ENCODE measurements around the gene BRINP3. TPM values are rescaled to one million over a fixed set of nuclear protein-coding genes. Genes with fewer than 3 reads are reported as not detected.

Gene BRINP3
- total RNA-seq, 1 experiment from 2014 or later, result not detected

- Histone ChIP-seq H3K9me3 (ENCODE audit: control insufficient read depth, low read depth, low read length) (no peaks in the 10 kb centered on the region), H2AFZ (ENCODE audit: low read length) (no peak overlapping the region), H3K79me2 (ENCODE audit: insufficient read depth, low read length) (no peaks in the 10 kb centered on the region), H3T11ph (ENCODE audit: low read length) (no peak overlapping the region), H3K27me3 (ENCODE audit: insufficient read depth, low read length) (no peaks in the 10 kb centered on the region), H3K14ac (ENCODE audit: insufficient read depth, low read length) (no peak overlapping the region), H2BK12ac (ENCODE audit: insufficient read length, low read depth, low read length) (no peak overlapping the region), H3K56ac (ENCODE audit: insufficient read length, low read depth, low read length) (no peak overlapping the region), H4K5ac (ENCODE audit: insufficient read length, low read depth, low read length) (no peak overlapping the region), H3K4ac (ENCODE audit: low read depth, low read length) (no peak overlapping the region), H2AK5ac (ENCODE audit: insufficient read length, low read length) (no peak overlapping the region), H3K4me2 (ENCODE audit: insufficient read depth, insufficient read length, low read length) (no peak overlapping the region), H2BK120ac (ENCODE audit: low read depth, low read length, poor library complexity, severe bottlenecking) (no peak overlapping the region), H2BK20ac (ENCODE audit: low read depth, low read length, poor library complexity, severe bottlenecking) (no peak overlapping the region), H4K91ac (ENCODE audit: insufficient read length, low read depth, low read length) (no peak overlapping the region), H3K18ac (ENCODE audit: insufficient read length, low read depth, low read length) (no peak overlapping the region), H2BK5ac (ENCODE audit: insufficient read length, low read length) (no peak overlapping the region), H3K9ac (ENCODE audit: extremely low read depth, insufficient read length, low read length) (no peak overlapping the region), H3K23me2 (ENCODE audit: insufficient read length, low read depth, low read length, poor library complexity, severe bottlenecking) (no peaks in the 10 kb centered on the region), H4K20me1 (ENCODE audit: control insufficient read depth, insufficient read depth, insufficient read length) (no peaks in the 10 kb centered on the region), H3K27ac (ENCODE audit: insufficient read length, low read depth, low read length) (no peak overlapping the region), H2BK15ac (ENCODE audit: low read depth, low read length) (no peak overlapping the region), H4K8ac (replicated peaks; ENCODE audit: insufficient read length, low read depth, low read length) (no peak overlapping the region), H3K4me1 (ENCODE audit: insufficient read depth, low read length) (no peaks in the 10 kb centered on the region), H3K79me1 (ENCODE audit: insufficient read depth, low read depth, low read length, poor library complexity, severe bottlenecking) (no peaks in the 10 kb centered on the region), H3K23ac (ENCODE audit: insufficient read length, low read depth, low read length) (no peak overlapping the region)
- DNase-seq, result no peak
- no peaks in the 10 kb centered on the region for H3K9me3 Mint-ChIP-seq
- no peaks in the 10 kb centered on the region; a peak in 1 of 4 replicates for H3K4me1 Mint-ChIP-seq
- H3K4me3 Mint-ChIP-seq, result no peak overlapping the region
- no CpG with 5 or more reads among the region's 1 CpG for WGBS (ENCODE audit: extremely low coverage, insufficient read length, low lambda C conversion rate)
- no peak for TF ChIP-seq CTCF (conservative IDR thresholded peaks at IDR 0.05)
- H3K27me3 Mint-ChIP-seq (ENCODE audit: low read depth), result no peaks in the 10 kb centered on the region; the same call in 1 of the 2 replicates
- no peak overlapping the region for H3K27ac Mint-ChIP-seq
- no peaks in the 10 kb centered on the region for H3K36me3 Mint-ChIP-seq (ENCODE audit: insufficient read depth in 1 of 3, low read depth in 3 of 3)
Observed at GRCh38 chr1:190129366-190129765, 348.3 kb downstream of the BRINP3 start.
